ENCODE results near the gene ELP5. TPM values are rescaled to one million over a fixed set of nuclear protein-coding genes. Genes with fewer than 3 reads are reported as not detected.
A peak's percentile ranks its signal among the peaks of the same experiment; 100 is the strongest.

The ELP5 gene
- total RNA-seq, 1 donor from 2014 or later = 20.0 TPM

GRCh38 chr17:7218166-7218565 is 33.8 kb upstream of the ELP5 start:
- FAIRE-seq (no peak), DNase-seq (ENCODE audit: low read depth) (no peak)
- no peak for TF ChIP-seq CTCF (IDR thresholded peaks at IDR 0.05; ENCODE audit: insufficient read depth, low read length, severe bottlenecking)
- Histone ChIP-seq H3K36me3 (ENCODE audit: control insufficient read depth, insufficient read depth, low read length) (peaks cover 11% of the 10 kb centered on the region), H3K27me3 (ENCODE audit: control insufficient read depth, insufficient read depth, low read length) (no peaks in the 10 kb centered on the region), H3K4me3 (ENCODE audit: low read depth, low read length) (no peak overlapping the region)

- no peak for TF ChIP-seq CTCF (IDR thresholded peaks at IDR 0.05; ENCODE audit: insufficient read depth, low read length, severe bottlenecking)
- Histone ChIP-seq H3K27me3 (ENCODE audit: control insufficient read depth, insufficient read depth, low read length) (no peaks in the 10 kb centered on the region), H3K4me3 (ENCODE audit: low read depth, low read length) (no peak overlapping the region), H3K36me3 (ENCODE audit: control insufficient read depth, insufficient read depth, low read length) (peaks cover 17% of the 10 kb centered on the region)
- no peak for FAIRE-seq
- no peak for DNase-seq (ENCODE audit: low read depth)
Observed at GRCh38 chr17:7218758-7219157, 33.3 kb upstream of the ELP5 start.

- Histone ChIP-seq H3K27me3 (ENCODE audit: control insufficient read depth, insufficient read depth, low read length) (no peaks in the 10 kb centered on the region), H3K4me3 (ENCODE audit: low read depth, low read length) (peak overlapping the region; percentile 84), H3K36me3 (ENCODE audit: control insufficient read depth, insufficient read depth, low read length) (peaks cover 21% of the 10 kb centered on the region)
- DNase-seq (ENCODE audit: low read depth) = no peak
- TF ChIP-seq CTCF (IDR thresholded peaks at IDR 0.05; ENCODE audit: insufficient read depth, low read length, severe bottlenecking) = no peak
- no peak for FAIRE-seq
Observed at GRCh38 chr17:7219229-7219811, 32.7 kb upstream of the ELP5 start.

GRCh38 chr17:7219812-7220592 is 32.0 kb upstream of the ELP5 start, which contains the start of the genes ACADVL and DLG4:
Gene ACADVL, plus strand, starts transcription at chr17:7219938. Its CDS starts 47 bp downstream, at chr17:7219985.
Gene DLG4, minus strand, starts transcription at chr17:7219836.
- Histone ChIP-seq H3K27me3 (ENCODE audit: control insufficient read depth, insufficient read depth, low read length) (no peaks in the 10 kb centered on the region), H3K36me3 (ENCODE audit: control insufficient read depth, insufficient read depth, low read length) (peaks cover 24% of the 10 kb centered on the region), H3K4me3 (ENCODE audit: low read depth, low read length) (peak within 1 kb of the TSS; percentile 84)
- TF ChIP-seq CTCF (IDR thresholded peaks at IDR 0.05; ENCODE audit: insufficient read depth, low read length, severe bottlenecking) = no peak
- DNase-seq (ENCODE audit: low read depth) = peak; percentile 86
- peak; percentile 40 for FAIRE-seq

- Histone ChIP-seq H3K27me3 (ENCODE audit: control insufficient read depth, insufficient read depth, low read length) (no peaks in the 10 kb centered on the region), H3K36me3 (ENCODE audit: control insufficient read depth, insufficient read depth, low read length) (peaks cover 27% of the 10 kb centered on the region), H3K4me3 (ENCODE audit: low read depth, low read length) (peak overlapping the region; percentile 84)
- FAIRE-seq = peak; percentile 97
- DNase-seq (ENCODE audit: low read depth) = peak; percentile 63
- peak; percentile 86 for TF ChIP-seq CTCF (IDR thresholded peaks at IDR 0.05; ENCODE audit: insufficient read depth, low read length, severe bottlenecking)
Observed at GRCh38 chr17:7220593-7221277, 31.3 kb upstream of the ELP5 start.
